GM13977 (cell line): Measurements from ENCODE around the gene ORAI1.

ENCODE experiments used
- DNase-seq: peaks from one replicate; pipeline ENCODE4 v3.0.0; 2012; ENCODE audit warnings: low spot score
- in situ Hi-C: fragments of 300-500 bp; cut with MboI; formaldehyde crosslinking; loops from one replicate; pipeline ENCODE4 v1.12.0; 2022; ENCODE audit warnings: low sequenced_read_pairs, low pct_unique_long_range_greater_than_20kb, mixed read lengths, inconsistent platforms; ENCODE audit not compliant: unreplicated experiment
- TF ChIP-seq, protein P1 (sequence below): IDR thresholded peaks from 2 replicates; pipeline ENCODE4 v1.5.1; 2012; ENCODE audit warnings: mild to moderate bottlenecking, control low read depth; ENCODE audit not compliant: insufficient read depth; ENCODE audit errors: extremely low read depth, missing control alignments

The ORAI1 gene

DNA sequence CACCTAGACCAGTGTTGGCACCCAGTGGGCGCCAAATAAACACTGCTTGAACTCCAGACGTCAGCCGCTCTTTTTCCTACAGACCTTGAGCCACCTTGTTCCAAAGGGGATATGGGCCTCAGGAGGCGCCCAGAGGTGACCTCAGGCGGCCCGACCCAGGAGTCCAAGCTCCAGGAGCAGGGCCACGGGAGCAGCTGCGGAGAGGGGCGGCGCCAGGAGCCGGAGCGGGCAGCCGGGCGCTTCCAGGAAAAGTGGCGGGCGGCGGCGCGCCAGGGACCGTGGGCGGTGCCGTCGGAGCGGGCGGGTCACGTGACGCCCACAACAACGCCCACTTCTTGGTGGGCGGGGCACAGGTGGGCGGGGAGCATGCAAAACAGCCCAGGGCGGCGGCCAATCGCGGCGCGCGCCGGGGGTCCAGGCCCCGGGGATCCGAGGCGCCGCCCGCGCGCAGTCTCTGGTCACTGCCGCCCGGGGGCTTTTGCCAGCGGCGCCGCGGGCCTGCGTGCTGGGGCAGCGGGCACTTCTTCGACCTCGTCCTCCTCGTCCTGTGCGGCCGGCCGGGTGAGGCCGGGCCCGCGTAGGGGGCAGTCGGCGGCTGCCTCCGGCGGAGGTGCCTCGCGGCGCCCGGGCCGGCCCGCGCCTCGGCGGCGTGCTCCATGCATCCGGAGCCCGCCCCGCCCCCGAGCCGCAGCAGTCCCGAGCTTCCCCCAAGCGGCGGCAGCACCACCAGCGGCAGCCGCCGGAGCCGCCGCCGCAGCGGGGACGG, at the start of gene ORAI1:
ORAI1 (plus strand) TSS at position 444 of the 766 bp plus-strand sequence.
- peak; percentile 96 for DNase-seq
- in situ Hi-C loops: loop anchor here (10.0 kb wide), 1 partner anchor 49 kb away; no protein-coding TSS in a partner anchor
- TF ChIP-seq, protein P1, sequence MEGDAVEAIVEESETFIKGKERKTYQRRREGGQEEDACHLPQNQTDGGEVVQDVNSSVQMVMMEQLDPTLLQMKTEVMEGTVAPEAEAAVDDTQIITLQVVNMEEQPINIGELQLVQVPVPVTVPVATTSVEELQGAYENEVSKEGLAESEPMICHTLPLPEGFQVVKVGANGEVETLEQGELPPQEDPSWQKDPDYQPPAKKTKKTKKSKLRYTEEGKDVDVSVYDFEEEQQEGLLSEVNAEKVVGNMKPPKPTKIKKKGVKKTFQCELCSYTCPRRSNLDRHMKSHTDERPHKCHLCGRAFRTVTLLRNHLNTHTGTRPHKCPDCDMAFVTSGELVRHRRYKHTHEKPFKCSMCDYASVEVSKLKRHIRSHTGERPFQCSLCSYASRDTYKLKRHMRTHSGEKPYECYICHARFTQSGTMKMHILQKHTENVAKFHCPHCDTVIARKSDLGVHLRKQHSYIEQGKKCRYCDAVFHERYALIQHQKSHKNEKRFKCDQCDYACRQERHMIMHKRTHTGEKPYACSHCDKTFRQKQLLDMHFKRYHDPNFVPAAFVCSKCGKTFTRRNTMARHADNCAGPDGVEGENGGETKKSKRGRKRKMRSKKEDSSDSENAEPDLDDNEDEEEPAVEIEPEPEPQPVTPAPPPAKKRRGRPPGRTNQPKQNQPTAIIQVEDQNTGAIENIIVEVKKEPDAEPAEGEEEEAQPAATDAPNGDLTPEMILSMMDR: no peak

DNA sequence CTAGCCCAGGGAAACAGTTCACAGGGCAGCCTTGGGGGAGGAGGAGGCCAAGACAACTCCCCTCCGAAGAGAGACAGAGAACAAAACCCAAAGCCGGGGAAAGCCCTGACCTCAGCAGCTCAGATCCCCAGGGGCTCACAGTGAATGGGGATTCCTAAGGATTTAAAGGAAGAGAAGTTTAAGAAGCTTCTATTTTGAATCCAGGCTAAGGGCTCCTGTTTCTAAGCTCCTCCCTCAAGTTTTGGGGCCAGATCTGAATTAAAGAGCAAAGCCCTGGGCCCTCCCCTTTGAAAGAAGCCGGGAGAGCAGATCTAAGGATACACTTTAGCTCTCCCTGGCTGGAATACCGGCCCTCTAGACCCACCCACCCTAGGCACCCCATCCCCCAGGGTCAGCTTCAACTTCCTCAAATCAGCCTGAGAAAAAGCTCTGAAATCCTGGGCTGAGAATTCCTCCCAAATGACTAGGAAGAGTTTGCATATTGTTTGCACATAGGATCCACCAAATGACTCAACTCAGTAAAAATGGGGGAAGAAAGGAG, 49.4 kb upstream of the ORAI1 start:
- TF ChIP-seq, protein P1: no peak
- peak; percentile 43 for DNase-seq
- in situ Hi-C loops: no loop called here

DNA sequence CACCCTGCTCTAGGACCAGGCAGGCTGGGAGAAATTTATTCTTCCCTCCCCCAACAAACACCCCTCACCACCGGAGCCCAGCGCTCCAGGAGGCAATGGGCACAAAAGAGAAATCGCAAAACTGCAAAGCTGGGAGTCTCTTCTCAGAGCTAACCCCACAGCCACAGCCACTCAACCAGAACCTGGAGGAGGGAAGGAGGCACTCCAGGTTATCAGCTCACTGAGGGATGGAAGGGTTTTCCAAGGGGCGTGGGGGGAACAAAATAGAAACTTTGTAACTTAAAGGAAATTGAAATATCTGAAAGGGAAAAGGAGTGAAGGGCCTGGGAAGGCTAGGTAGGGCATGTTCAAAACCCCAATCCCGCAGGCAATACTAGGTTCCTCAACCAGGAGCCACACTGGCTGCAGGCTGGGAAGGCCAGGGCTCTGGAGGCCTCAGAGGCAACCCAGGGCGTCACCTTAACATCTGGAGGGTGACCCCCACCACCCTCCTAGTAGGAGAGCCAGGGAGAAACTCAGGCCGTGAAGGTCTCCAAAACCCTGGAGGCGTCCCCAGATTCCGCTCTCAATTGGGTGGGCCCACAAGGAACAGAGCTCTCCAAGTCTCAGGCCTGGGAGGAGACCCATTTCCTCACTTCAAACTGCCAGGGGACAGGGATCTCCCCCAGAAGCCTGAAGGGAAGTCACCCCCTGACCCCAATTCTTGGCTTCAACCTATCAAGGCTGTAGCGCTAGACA, 48.7 kb upstream of the ORAI1 start:
- TF ChIP-seq, protein P1: no peak
- in situ Hi-C loops: no loop called here
- DNase-seq: peak; percentile 17

DNA sequence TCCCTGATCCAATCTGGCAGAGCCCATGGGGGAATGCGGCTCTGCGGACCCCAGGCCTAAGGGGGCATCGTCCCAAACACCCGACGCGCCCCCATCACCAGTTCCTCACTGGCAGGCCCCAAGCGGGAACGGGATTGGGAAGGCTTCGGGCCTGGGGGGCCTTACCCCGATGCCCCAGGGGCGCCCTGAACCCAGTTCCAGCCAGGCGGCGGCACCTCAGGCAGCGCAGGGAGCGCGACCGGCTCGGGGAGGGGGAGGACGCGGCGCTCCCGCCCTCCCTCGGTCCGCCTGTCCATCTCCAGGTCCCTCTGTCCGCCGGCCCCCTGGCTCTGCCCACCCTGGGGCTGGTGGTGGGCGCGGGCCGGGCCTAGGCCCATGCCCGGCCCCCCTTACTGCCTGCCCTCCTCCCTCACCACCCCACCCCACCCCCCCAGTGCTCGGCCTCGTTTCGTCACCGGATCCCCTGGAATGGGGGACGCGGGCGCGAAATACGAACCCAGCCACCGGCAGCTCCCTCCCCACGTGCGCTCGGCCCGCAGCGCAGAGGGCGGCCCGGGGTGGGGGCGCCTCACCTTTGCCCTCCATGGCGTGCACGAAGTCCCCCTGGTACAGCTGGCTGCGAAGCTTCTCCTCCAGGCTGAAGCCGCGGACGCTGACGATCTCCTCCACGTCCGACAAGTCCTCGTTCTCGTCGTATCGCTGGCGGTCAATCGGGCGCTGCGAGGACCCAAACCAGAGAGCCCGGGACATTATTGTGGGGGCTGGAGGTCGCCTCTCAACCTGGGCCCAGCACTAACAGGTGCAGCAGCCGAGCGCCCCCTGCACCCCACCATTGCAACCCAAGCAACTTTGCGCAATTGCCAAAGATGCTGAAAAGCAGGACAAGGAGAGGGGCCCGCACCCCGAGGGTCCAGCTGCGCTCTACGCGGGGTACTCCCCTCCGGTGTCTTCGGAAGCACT, 47.8 kb upstream of the ORAI1 start:
- in situ Hi-C loops: no loop called here
- TF ChIP-seq, protein P1: peak; percentile 46
- DNase-seq: peak; percentile 60

DNA sequence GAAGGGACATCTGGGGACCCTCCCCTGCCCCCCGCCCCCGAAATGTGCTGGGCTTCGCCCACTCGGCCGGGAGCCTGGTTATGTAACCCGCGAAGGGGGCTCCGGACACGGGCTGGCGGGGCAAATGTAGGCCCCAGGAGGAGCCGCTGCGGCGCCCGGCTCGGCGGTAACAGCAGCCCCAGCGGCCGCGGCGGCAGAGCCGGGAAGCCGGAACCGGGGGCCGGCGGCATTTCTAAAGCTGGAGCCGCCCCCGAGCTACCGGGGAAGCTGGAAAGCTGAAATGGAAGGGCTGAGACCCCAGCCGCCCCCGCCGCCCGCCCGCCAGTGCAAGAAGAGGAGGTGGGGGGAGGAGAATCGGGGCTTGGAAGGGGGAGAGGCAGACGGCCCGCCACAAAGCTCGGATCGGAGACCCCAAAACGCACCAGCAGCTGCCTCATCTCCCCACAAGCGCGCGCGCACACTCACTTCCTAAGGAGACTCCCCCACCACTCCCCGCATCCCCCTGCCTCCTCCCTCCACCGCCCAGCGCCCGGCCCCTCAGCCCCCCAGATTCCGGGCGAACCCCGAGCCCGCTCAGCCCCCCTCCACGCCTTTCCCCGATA, 47.0 kb upstream of the ORAI1 start:
- DNase-seq: peak; percentile 71
- TF ChIP-seq, protein P1: no peak
- in situ Hi-C loops: no loop called here
